DND-41 (cell line): ENCODE data around the gene KIAA1328.

Experiments
- EZH2 ChIP-seq: IDR thresholded peaks from 3 replicates; pipeline ENCODE4 v1.6.1; 2012; ENCODE audit warnings: borderline replicate concordance, low read depth, mild to moderate bottlenecking, moderate library complexity, low read length, inconsistent platforms; ENCODE audit not compliant: severe bottlenecking
- TF ChIP-seq, protein P1 (sequence below): IDR thresholded peaks from 2 replicates; pipeline ENCODE4 v1.5.1; 2012; ENCODE audit warnings: borderline replicate concordance, low read length, moderate library complexity, mild to moderate bottlenecking; ENCODE audit not compliant: poor library complexity, severe bottlenecking; ENCODE audit errors: extremely low read depth

DNA sequence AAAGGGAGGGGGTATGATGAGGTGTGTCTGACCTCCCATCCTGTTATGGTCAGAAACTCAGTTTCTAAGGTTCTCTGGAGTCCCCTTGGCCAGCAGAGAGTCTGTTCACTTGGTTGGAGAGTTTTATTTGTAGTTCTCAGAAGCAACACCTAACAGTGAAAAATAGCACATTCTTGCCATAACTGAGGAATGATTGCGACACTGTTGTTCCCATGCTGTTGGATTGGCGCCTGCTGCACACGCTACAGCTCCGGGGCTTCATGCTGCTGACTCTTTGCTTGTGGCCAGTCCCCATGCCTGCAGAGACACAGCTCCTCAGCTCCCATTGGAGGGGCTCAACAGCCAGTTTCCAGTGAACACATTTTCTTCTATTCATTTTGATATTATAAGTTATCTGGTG, 42.2 kb upstream of the KIAA1328 start:
- TF ChIP-seq, protein P1, sequence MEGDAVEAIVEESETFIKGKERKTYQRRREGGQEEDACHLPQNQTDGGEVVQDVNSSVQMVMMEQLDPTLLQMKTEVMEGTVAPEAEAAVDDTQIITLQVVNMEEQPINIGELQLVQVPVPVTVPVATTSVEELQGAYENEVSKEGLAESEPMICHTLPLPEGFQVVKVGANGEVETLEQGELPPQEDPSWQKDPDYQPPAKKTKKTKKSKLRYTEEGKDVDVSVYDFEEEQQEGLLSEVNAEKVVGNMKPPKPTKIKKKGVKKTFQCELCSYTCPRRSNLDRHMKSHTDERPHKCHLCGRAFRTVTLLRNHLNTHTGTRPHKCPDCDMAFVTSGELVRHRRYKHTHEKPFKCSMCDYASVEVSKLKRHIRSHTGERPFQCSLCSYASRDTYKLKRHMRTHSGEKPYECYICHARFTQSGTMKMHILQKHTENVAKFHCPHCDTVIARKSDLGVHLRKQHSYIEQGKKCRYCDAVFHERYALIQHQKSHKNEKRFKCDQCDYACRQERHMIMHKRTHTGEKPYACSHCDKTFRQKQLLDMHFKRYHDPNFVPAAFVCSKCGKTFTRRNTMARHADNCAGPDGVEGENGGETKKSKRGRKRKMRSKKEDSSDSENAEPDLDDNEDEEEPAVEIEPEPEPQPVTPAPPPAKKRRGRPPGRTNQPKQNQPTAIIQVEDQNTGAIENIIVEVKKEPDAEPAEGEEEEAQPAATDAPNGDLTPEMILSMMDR: no peak
- no peak for TF ChIP-seq EZH2
